ENCODE data around the gene RPS17. TPM values are rescaled to one million over a fixed set of nuclear protein-coding genes. Genes with fewer than 3 reads are reported as not detected.
"Not testable (repeated sequence)": the region's sequence is repeated elsewhere in the genome, so short reads cannot be mapped to it uniquely, and the experiment has no call there.

The RPS17 gene
- total RNA-seq, 2 experiments from 2014 or later: 2,631 to 2,669 TPM

- H3K27ac Mint-ChIP-seq, H3K27me3 Mint-ChIP-seq, H3K4me1 Mint-ChIP-seq, H3K9me3 Mint-ChIP-seq, H3K4me3 Mint-ChIP-seq, H3K36me3 Mint-ChIP-seq, DNase-seq: not testable (repeated sequence)
These were observed 34.4 kb downstream of the RPS17 start for GRCh38 chr15:82505842-82506241.

- not testable (repeated sequence) for H3K9me3 Mint-ChIP-seq, H3K27ac Mint-ChIP-seq, H3K4me3 Mint-ChIP-seq, H3K36me3 Mint-ChIP-seq, H3K4me1 Mint-ChIP-seq, H3K27me3 Mint-ChIP-seq, DNase-seq
These were observed 36.2 kb downstream of the RPS17 start for GRCh38 chr15:82504074-82504473.

- H3K27ac Mint-ChIP-seq, H3K27me3 Mint-ChIP-seq, DNase-seq, H3K36me3 Mint-ChIP-seq, H3K4me1 Mint-ChIP-seq, H3K9me3 Mint-ChIP-seq, H3K4me3 Mint-ChIP-seq: not testable (repeated sequence)
These were observed 37.4 kb downstream of the RPS17 start for GRCh38 chr15:82502700-82503339.

- not testable (repeated sequence) for H3K4me1 Mint-ChIP-seq, H3K36me3 Mint-ChIP-seq, H3K9me3 Mint-ChIP-seq, H3K27ac Mint-ChIP-seq, DNase-seq, H3K4me3 Mint-ChIP-seq, H3K27me3 Mint-ChIP-seq
These were observed 39.5 kb downstream of the RPS17 start for GRCh38 chr15:82500772-82501171.

GRCh38 chr15:82497978-82498377, 42.3 kb downstream of the RPS17 start:
- H3K9me3 Mint-ChIP-seq, H3K4me3 Mint-ChIP-seq, DNase-seq, H3K27me3 Mint-ChIP-seq, H3K27ac Mint-ChIP-seq, H3K36me3 Mint-ChIP-seq, H3K4me1 Mint-ChIP-seq: not testable (repeated sequence)

- H3K27ac Mint-ChIP-seq, H3K27me3 Mint-ChIP-seq, H3K4me1 Mint-ChIP-seq, H3K9me3 Mint-ChIP-seq, DNase-seq, H3K36me3 Mint-ChIP-seq, H3K4me3 Mint-ChIP-seq: not testable (repeated sequence)
These were observed 52.0 kb downstream of the RPS17 start for GRCh38 chr15:82488250-82488649.

- H3K4me1 Mint-ChIP-seq, DNase-seq, H3K27me3 Mint-ChIP-seq, H3K9me3 Mint-ChIP-seq, H3K4me3 Mint-ChIP-seq, H3K36me3 Mint-ChIP-seq, H3K27ac Mint-ChIP-seq: not testable (repeated sequence)
These were observed 53.2 kb downstream of the RPS17 start for GRCh38 chr15:82487045-82487444.

Other genes starting within 250 kb of the RPS17 start
- 1 to 10 TPM; 1.1 to 1.3 TPM for gene GOLGA6L10, start 191.0 kb downstream of the RPS17 start, total RNA-seq
- 1 to 10 TPM; 1.8 to 2.1 TPM for gene GOLGA6L9, start 110.6 kb downstream of the RPS17 start, total RNA-seq
- gene CPEB1, start 106.9 kb upstream of the RPS17 start, total RNA-seq: 1 to 10 TPM; 1.0 to 1.1 TPM
- gene AP3B2, start 169.4 kb upstream of the RPS17 start, total RNA-seq: under 1 TPM; 0.10 to 0.30 TPM

Measured in activated naive CD8-positive, alpha-beta T cell treated with anti-CD3 and anti-CD28 coated beads for 36 hours (primary cell).